Activated CD8-positive, alpha-beta memory T cell treated with anti-CD3 and anti-CD28 coated beads, Interleukin-2, amount 50 U/mL, for 24 hours (primary cell): Measurements from ENCODE around the gene CHMP3.

ENCODE experiments used
- DNase-seq: peaks from one replicate; pipeline ENCODE4 v3.0.0-alpha.2; 2020; ENCODE audit errors: extremely low read depth

Gene CHMP3

GRCh38 chr2:86468162-86469033 is 94.8 kb downstream of the CHMP3 start:
- no peak for DNase-seq

- no peak for DNase-seq
These were observed 96.9 kb downstream of the CHMP3 start for GRCh38 chr2:86466306-86466705.

GRCh38 chr2:86464652-86465051 is 98.6 kb downstream of the CHMP3 start:
- no peak for DNase-seq

GRCh38 chr2:86461042-86461743 is 102.0 kb downstream of the CHMP3 start:
- DNase-seq = no peak

- DNase-seq = no peak
These were observed 108.1 kb downstream of the CHMP3 start for GRCh38 chr2:86455181-86455580.

GRCh38 chr2:86454238-86454637 is 109.0 kb downstream of the CHMP3 start:
- no peak for DNase-seq

GRCh38 chr2:86453836-86454235 is 109.4 kb downstream of the CHMP3 start:
- no peak for DNase-seq
